ENCODE measurements around the gene NLGN3.

The NLGN3 gene

GRCh38 chrX:71214152-71214551, 69.5 kb downstream of the NLGN3 start:
- DNase-seq (ENCODE audit: low spot score): no peak

GRCh38 chrX:71214604-71215337, 70.1 kb downstream of the NLGN3 start:
- DNase-seq (ENCODE audit: low spot score): no peak

- DNase-seq (ENCODE audit: low spot score): no peak
Observed at GRCh38 chrX:71215338-71215912, 70.8 kb downstream of the NLGN3 start.

GRCh38 chrX:71216485-71216884, 71.8 kb downstream of the NLGN3 start:
- no peak for DNase-seq (ENCODE audit: low spot score)

DNA sequence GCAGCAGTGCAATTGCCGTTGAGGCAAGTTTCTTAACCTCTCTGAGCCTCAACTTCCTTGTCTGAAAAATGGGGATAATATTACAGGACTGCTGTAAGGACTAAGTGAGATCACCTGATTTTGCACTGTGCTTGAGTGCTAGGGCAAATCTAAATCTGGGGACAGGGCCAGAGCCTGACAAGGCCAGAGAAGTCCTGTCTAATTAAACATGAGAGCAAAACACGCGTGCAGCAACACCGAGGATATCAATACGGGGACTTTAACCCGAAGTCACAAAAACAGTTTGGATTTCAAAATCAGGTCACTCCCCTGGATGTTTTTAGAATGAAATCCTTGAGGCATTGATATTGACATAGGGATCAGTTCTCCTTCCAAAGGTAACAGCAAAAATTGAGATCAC, 72.7 kb downstream of the NLGN3 start:
- DNase-seq (ENCODE audit: low spot score): no peak
